HG02678 (cell line): ENCODE data around the gene FOXK2.

Source experiments
- ATAC-seq: cut with Tn5 transposase; IDR thresholded peaks from one replicate; pipeline ENCODE4 v1.9.1; 2021; ENCODE audit warnings: mild to moderate bottlenecking, moderate library complexity; ENCODE audit not compliant: unreplicated experiment

The FOXK2 gene

GRCh38 chr17:82518826-82519810, at the start of gene FOXK2:
FOXK2 (plus strand) TSS chr17:82519732; CDS start chr17:82519889, 157 bp downstream.
- ATAC-seq, result peak; percentile 94

- ATAC-seq, result no peak
These were observed 49.5 kb upstream of the FOXK2 start for GRCh38 chr17:82470065-82470464.

- no peak for ATAC-seq
These were observed 45.1 kb upstream of the FOXK2 start for GRCh38 chr17:82474223-82475010.

GRCh38 chr17:82475458-82475857, 44.1 kb upstream of the FOXK2 start:
- no peak for ATAC-seq

GRCh38 chr17:82477934-82478333, 41.6 kb upstream of the FOXK2 start:
- no peak for ATAC-seq

GRCh38 chr17:82479602-82480001, 39.9 kb upstream of the FOXK2 start:
- ATAC-seq, result no peak

- ATAC-seq, result no peak
These were observed 39.2 kb upstream of the FOXK2 start for GRCh38 chr17:82480318-82480717.

DNA sequence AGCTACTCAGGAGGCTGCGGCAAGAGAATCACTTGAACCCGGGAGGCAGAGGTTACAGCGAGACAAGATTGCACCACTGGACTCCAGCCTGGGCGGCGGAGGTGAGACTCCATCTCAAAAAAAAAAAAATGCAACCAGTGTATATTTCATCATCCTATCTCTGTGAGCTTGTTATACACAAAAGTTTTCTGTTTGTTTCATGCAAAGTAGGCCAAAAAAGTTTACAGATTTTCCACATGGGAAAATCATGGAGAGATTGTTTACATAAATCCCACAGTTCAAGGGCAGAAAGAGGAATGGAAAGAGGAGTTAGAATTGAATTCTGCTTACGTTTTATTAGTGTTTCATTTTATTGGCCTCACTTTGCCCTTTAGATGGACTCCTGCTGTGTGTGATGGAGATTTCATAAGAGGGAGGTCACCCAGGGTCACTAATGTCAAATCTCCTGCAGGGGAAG, 36.3 kb upstream of the FOXK2 start:
- ATAC-seq, result no peak

- no peak for ATAC-seq
These were observed 35.7 kb upstream of the FOXK2 start for GRCh38 chr17:82483836-82484235.

DNA sequence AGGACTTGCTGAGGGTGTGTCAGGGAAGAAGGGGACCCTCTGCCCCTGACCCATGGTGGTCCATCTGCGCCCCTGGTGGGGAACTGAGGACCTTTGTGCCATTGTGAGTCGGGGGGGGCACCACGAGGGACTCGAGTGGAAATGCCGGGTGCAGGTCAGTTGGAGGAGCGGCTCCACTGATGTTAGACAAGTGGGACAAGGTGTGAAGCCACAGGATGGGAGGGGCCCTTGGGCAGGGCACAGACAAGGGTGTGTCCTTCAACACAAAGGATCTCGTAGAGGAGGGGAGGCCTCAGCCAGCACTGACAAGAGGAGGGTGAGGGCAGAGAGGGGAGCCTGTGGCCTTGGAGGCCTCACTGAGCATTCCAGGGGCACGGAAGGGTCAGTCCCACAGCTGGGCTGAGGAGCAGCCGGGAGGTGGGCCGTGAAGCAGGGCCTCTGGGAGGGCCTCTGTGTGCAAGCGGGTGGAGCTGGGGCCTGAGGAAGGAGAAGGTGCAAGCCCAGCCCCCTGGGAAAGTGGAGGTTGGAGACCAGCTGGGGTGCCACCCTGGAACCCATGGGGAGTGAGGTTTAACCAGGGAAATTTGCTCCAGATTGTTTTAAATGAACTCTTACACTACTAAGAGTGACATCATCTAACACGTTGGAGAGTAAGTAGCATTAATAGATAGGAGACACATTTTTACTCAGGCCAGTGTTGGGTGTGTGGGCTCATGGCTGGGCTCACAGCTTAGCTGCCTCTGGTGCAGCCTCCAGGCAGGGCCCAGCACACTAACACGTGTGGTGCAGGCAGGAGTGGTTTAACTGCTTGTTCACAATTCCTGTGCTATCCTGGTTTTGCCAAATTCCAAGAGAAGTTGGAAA, 33.1 kb upstream of the FOXK2 start:
- ATAC-seq, result no peak

- no peak for ATAC-seq
These were observed 31.6 kb upstream of the FOXK2 start for GRCh38 chr17:82487910-82488309.

DNA sequence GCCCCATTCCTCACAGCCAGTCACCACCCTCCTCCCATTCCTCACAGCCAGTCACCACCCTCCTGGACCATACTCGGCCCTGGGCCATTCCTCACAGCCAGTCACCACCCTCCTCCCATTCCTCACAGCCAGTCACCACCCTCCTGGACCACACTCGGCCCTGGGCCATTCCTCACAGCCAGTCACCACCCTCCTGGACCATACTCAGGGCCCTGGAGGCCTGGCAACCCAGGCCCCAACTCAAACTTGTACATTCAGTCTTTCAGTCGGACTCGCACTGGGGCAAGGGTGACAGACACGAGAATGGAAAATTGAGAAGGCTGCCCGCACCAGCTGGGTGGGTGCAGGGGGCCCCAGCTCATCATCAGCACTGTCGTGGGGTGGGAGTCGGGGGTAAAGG, 30.4 kb upstream of the FOXK2 start:
- no peak for ATAC-seq

DNA sequence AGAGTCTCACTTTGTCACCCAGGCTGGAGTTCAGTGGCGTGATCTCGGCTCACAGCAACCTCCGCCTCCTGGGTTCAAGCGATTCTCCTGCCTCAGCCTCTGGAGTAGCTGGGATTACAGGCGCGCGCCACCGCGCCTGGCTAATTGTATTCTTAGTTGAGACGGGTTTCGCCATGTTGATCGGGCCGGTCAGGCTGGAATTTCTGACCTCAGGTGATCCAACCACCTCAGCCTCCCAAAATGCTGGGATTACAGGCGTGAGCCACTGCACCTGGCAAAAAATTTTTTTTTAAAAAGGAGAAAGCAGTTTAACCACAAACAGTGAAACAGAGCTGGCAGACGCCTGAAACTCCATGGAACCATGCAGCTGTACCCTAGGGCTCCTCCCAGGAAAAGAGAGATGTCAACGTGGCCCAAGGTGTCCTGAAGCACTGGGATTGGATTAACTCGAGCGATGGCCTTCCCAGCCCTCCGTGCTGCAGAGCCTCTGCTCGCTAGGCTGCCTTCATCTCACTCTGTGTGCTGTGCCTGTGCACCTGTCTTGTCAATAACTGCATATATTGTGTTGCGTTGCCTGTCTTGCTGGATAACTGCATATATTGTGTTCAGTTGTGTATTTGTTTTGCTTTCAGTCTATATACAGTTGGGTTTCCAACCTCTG, 29.6 kb upstream of the FOXK2 start:
- ATAC-seq, result no peak

DNA sequence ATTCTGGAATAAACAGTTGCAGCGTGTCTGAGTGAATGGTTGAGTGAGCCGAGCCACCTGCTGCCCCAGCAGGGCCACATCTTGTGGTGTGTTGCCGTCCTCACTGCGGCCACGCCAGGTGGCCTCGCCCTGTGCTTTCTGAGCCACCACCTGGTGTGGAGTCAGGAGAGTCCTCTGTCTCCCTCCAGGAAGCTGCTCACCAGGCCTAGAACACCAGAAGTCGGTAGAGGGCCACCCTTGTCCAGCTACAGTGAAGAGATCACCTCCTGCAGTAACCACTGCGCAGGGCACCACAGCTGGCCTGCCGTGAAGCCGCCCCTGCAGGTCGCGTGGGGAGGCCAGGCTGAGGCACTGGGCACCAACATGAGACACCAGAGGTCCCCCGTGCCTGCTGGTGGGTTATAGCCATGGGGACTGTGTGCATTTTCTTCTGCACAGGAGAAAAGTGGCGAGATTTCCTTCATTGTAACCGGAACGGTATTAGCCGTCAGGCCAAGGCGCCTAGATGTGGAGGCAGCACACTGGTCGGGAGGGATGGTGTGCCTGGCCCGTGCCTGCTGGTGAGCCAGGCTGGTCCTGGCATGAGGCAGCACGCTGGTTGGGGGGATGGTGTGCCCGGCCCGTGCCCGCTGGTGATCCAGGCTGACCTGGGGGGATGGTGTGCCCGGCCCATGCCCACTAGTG, 28.9 kb upstream of the FOXK2 start:
- ATAC-seq, result no peak

DNA sequence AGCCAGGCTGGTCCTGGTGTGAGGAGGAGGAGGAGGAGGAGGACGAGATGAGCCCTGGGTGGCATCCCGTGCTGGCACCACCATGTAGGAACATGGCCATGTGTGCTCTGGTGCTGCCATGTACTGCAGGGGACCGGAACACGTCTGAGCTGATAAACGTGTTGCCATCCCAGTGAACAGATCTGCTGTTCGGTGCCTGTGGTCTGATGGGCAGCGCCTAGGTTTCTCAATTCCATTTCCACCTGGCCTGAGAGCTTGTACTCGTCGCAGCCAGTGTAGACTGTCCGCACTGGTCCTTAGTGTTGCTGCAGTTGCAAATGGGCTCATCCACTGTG, 28.4 kb upstream of the FOXK2 start:
- no peak for ATAC-seq

DNA sequence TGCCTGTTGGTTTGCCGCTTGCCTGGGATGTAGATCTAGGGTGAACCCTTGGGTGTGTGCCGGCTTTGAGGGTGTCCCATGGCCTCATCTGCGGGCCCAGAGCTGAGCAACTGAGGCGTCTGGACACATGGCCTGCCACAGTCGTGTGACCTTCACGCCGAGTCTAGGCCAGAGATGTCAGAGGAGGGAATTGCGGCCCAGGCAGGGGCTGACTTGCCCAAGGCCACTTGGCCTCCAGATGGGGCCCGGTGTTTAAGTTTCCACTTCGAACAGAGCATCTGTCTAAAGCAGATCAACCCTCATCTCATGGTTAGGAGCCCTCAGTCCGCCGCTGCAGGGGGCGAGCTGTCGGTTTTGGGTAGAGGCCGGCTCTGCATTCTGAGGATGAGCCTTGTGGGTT, 28.0 kb upstream of the FOXK2 start:
- no peak for ATAC-seq

DNA sequence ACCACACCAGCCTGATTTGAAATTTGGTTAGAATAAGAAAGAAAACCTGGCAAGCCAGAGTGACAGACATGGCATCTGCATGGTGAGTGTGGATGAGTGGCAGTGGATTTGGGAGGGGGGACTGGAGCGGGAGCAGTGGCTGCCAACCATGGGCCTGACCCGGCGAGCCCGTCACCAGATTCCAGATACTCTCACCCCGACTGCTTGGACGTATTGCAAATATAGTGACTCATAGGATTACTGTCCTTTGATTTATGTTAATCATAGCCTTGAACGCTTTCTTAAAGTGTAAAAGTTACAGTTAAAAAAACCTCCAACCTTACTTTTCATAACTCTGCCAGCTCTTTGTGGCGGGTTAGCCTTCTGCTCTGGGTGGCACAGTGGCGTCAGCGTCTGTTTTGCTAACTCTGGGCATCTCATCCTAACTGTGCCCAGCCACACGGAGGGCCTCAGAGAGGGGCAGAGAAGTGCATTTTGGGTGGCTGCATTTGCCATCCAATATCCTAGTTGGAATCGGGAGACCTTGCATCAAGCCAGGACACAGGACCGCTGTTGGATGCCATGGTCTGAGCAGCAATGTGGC, 26.8 kb upstream of the FOXK2 start:
- no peak for ATAC-seq

DNA sequence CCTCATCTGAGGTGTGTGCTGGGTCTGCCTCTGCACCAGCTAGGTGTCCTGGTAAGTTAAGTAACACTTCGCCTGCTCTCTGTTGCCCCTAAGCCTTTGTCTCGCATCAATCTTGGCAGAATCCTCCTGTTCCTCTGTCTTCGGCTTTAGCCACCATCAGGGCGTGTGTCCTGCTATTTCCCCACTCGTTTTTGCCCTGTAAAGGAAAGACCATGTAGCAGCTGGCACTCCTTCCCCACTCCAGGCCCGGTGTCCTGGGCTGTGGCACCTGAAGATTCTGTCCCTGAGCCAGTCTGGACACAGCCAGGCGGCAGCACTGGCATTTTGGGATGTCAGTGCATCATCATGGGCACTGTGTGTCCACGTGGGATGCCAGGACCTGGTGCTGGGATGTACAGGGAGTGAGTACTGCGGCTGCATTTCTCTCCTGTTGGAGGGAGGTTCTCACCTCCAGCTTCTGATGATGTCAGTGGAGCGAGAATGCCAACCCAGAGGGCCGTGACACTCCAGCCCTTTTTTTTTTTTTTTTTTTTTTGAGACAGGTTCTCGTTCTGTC, 26.2 kb upstream of the FOXK2 start:
- ATAC-seq, result no peak
